ENCODE measurements around the gene RPS6KA6. TPM values are rescaled to one million over a fixed set of nuclear protein-coding genes. Genes with fewer than 3 reads are reported as not detected.

RPS6KA6 gene
- total and polyA plus RNA-seq, 7 experiments from 2014 or later = 0.07 TPM; not detected in 6

GRCh38 chrX:84216406-84216805 lies 28.4 kb upstream of the RPS6KA6 start:
- POLR2A ChIA-PET = no interaction called here
- CTCF ChIA-PET = no interaction called here
- Mint-ChIP-seq H3K4me3 (no peak overlapping the region), H3K27ac (no peak overlapping the region), H3K27me3 (no peaks in the 10 kb centered on the region), H3K36me3 (no peaks in the 10 kb centered on the region), H3K9me3 (peaks cover 0 to 4% (median 0%) of the 10 kb centered on the region in 11 donors), H3K4me1 (no peaks in the 10 kb centered on the region)
- Histone ChIP-seq H3K27me3 (ENCODE audit: control insufficient read depth in 2 of 2, insufficient read depth in 2 of 2, low read length in 2 of 2) (no peaks in the 10 kb centered on the region), H3K27ac (ENCODE audit: low read depth, low read length) (no peak overlapping the region), H3K36me3 (ENCODE audit: control insufficient read depth in 2 of 3, insufficient read depth in 3 of 3, low read length in 3 of 3) (no peaks in the 10 kb centered on the region), H3K9me3 (ENCODE audit: control insufficient read depth in 2 of 3, low read length in 3 of 3) (no peaks in the 10 kb centered on the region), H3K4me1 (ENCODE audit: control insufficient read depth in 2 of 2, insufficient read depth in 2 of 2, low read length in 2 of 2) (no peaks in the 10 kb centered on the region), H3K4me3 (ENCODE audit: low read length) (no peak overlapping the region)
- intact Hi-C loops (cut with micrococcal nuclease) = no loop called here
- DNase-seq (no peak), ATAC-seq (no peak)

DNA sequence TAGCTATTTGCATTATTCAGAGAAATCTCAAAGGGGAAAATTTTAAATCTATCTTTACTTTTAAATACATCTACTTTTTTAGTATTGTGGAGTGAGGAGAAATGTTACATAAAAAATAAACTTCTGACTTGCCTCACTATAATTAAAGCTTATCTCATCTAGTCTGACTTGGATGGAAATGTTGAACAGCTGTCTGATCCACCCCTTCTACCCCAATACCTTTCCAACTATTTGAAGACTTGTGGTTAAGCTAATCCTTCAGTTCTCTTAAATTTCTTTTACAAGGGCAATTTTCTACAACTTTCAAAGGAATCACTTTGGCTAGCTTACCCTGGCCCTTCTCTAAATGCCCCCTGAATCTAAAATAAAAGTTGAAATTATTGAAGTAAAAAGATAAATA lies 17.3 kb upstream of the RPS6KA6 start:
- POLR2A ChIA-PET = no interaction called here
- Mint-ChIP-seq H3K4me1 (no peaks in the 10 kb centered on the region), H3K27ac (no peak overlapping the region), H3K4me3 (no peak overlapping the region), H3K27me3 (no peaks in the 10 kb centered on the region), H3K9me3 (peaks cover 0 to 4% (median 0%) of the 10 kb centered on the region in 11 donors), H3K36me3 (no peaks in the 10 kb centered on the region)
- Histone ChIP-seq H3K9me3 (ENCODE audit: control insufficient read depth in 2 of 3, low read length in 3 of 3) (no peaks in the 10 kb centered on the region), H3K36me3 (ENCODE audit: control insufficient read depth in 2 of 3, insufficient read depth in 3 of 3, low read length in 3 of 3) (no peaks in the 10 kb centered on the region), H3K4me1 (ENCODE audit: control insufficient read depth in 2 of 2, insufficient read depth in 2 of 2, low read length in 2 of 2) (no peaks in the 10 kb centered on the region), H3K27me3 (ENCODE audit: control insufficient read depth in 2 of 2, insufficient read depth in 2 of 2, low read length in 2 of 2) (no peaks in the 10 kb centered on the region), H3K4me3 (ENCODE audit: low read length) (no peak overlapping the region), H3K27ac (ENCODE audit: low read depth, low read length) (no peak overlapping the region)
- DNase-seq (no peak), ATAC-seq (no peak)
- intact Hi-C loops (cut with micrococcal nuclease) = no loop called here
- CTCF ChIA-PET = no interaction called here

DNA sequence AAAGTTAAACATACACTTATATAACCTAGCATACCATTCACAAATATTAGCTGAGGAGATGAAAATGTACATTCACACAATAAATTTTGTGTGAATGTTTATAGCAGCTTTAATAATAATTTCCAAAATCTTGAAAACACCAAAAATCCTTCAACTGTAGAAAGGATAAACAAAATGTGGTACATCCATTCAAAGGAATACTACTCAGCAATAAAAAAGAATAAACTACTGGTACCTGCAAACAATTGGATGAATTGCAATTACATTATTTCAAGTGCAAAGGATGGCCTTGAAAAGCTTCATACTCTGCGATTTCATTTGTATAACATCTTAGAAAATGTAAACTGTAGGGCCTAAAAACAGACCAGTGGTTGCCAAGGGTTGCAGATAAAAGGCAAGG lies 11.7 kb upstream of the RPS6KA6 start:
- H3K36me3 Mint-ChIP-seq = no peaks in the 10 kb centered on the region
- ChIA-PET CTCF (no interaction called here), POLR2A (no interaction called here)
- H3K27me3 Mint-ChIP-seq = no peaks in the 10 kb centered on the region
- H3K27ac ChIP-seq (ENCODE audit: low read depth, low read length) = no peak overlapping the region
- no peaks in the 10 kb centered on the region for H3K9me3 ChIP-seq (ENCODE audit: control insufficient read depth in 2 of 3, low read length in 3 of 3)
- ATAC-seq (no peak), DNase-seq (no peak)
- no peak overlapping the region for H3K27ac Mint-ChIP-seq
- intact Hi-C loops (cut with micrococcal nuclease) = no loop called here
- H3K4me3 ChIP-seq (ENCODE audit: low read length) = no peak overlapping the region
- H3K9me3 Mint-ChIP-seq = peaks cover 0 to 10% (median 3%) of the 10 kb centered on the region in 11 donors
- H3K4me3 Mint-ChIP-seq = no peak overlapping the region
- H3K36me3 ChIP-seq (ENCODE audit: control insufficient read depth in 2 of 3, insufficient read depth in 3 of 3, low read length in 3 of 3) = no peaks in the 10 kb centered on the region
- no peaks in the 10 kb centered on the region for H3K4me1 ChIP-seq (ENCODE audit: control insufficient read depth in 2 of 2, insufficient read depth in 2 of 2, low read length in 2 of 2)
- H3K27me3 ChIP-seq (ENCODE audit: control insufficient read depth in 2 of 2, insufficient read depth in 2 of 2, low read length in 2 of 2) = no peaks in the 10 kb centered on the region
- no peaks in the 10 kb centered on the region for H3K4me1 Mint-ChIP-seq

- intact Hi-C loops (cut with micrococcal nuclease) = no loop called here
- H3K27me3 ChIP-seq (ENCODE audit: control insufficient read depth in 2 of 2, insufficient read depth in 2 of 2, low read length in 2 of 2) = no peaks in the 10 kb centered on the region
- H3K4me1 ChIP-seq (ENCODE audit: control insufficient read depth in 2 of 2, insufficient read depth in 2 of 2, low read length in 2 of 2) = no peaks in the 10 kb centered on the region
- no peaks in the 10 kb centered on the region for H3K27me3 Mint-ChIP-seq
- H3K4me3 ChIP-seq (ENCODE audit: low read length) = no peak overlapping the region
- H3K9me3 Mint-ChIP-seq = peaks cover 0 to 10% (median 3%) of the 10 kb centered on the region in 11 donors
- H3K36me3 Mint-ChIP-seq = no peaks in the 10 kb centered on the region
- no peaks in the 10 kb centered on the region for H3K9me3 ChIP-seq (ENCODE audit: control insufficient read depth in 2 of 3, low read length in 3 of 3)
- no peak overlapping the region for H3K27ac ChIP-seq (ENCODE audit: low read depth, low read length)
- H3K4me1 Mint-ChIP-seq = no peaks in the 10 kb centered on the region
- no peak overlapping the region for H3K4me3 Mint-ChIP-seq
- H3K27ac Mint-ChIP-seq = no peak overlapping the region
- H3K36me3 ChIP-seq (ENCODE audit: control insufficient read depth in 2 of 3, insufficient read depth in 3 of 3, low read length in 3 of 3) = no peaks in the 10 kb centered on the region
- ChIA-PET POLR2A (no interaction called here), CTCF (no interaction called here)
- no peak for ATAC-seq
- no peak for DNase-seq
Observed at GRCh38 chrX:84197550-84197949, 9.6 kb upstream of the RPS6KA6 start.

GRCh38 chrX:84192006-84192405 lies 4.0 kb upstream of the RPS6KA6 start:
- POLR2A ChIA-PET = no interaction called here
- CTCF ChIA-PET = no interaction called here
- no peaks in the 10 kb centered on the region for H3K36me3 ChIP-seq (ENCODE audit: control insufficient read depth in 2 of 3, insufficient read depth in 3 of 3, low read length in 3 of 3)
- H3K27me3 Mint-ChIP-seq = peaks cover 2 to 9% (median 8%) of the 10 kb centered on the region in 5 donors
- peaks cover 0 to 4% (median 0%) of the 10 kb centered on the region in 5 donors for H3K36me3 Mint-ChIP-seq
- no peak overlapping the region for H3K27ac Mint-ChIP-seq
- H3K4me1 Mint-ChIP-seq = peaks cover 0 to 7% (median 2%) of the 10 kb centered on the region in 7 donors
- no peak overlapping the region for H3K4me3 Mint-ChIP-seq
- no peaks in the 10 kb centered on the region for H3K4me1 ChIP-seq (ENCODE audit: control insufficient read depth in 2 of 2, insufficient read depth in 2 of 2, low read length in 2 of 2)
- intact Hi-C loops (cut with micrococcal nuclease) = no loop called here
- H3K27ac ChIP-seq (ENCODE audit: low read depth, low read length) = no peak overlapping the region
- peaks cover 0 to 13% (median 4%) of the 10 kb centered on the region in 11 donors for H3K9me3 Mint-ChIP-seq
- DNase-seq (no peak), ATAC-seq (no peak)
- H3K27me3 ChIP-seq (ENCODE audit: control insufficient read depth in 2 of 2, insufficient read depth in 2 of 2, low read length in 2 of 2) = no peaks in the 10 kb centered on the region
- H3K4me3 ChIP-seq (ENCODE audit: low read length) = no peak overlapping the region
- no peaks in the 10 kb centered on the region for H3K9me3 ChIP-seq (ENCODE audit: control insufficient read depth in 2 of 3, low read length in 3 of 3)

- peaks cover 0 to 11% (median 5%) of the 10 kb centered on the region in 7 donors for H3K4me1 Mint-ChIP-seq
Observed at GRCh38 chrX:84189125-84189524, 1.1 kb upstream of the RPS6KA6 start.

DNA sequence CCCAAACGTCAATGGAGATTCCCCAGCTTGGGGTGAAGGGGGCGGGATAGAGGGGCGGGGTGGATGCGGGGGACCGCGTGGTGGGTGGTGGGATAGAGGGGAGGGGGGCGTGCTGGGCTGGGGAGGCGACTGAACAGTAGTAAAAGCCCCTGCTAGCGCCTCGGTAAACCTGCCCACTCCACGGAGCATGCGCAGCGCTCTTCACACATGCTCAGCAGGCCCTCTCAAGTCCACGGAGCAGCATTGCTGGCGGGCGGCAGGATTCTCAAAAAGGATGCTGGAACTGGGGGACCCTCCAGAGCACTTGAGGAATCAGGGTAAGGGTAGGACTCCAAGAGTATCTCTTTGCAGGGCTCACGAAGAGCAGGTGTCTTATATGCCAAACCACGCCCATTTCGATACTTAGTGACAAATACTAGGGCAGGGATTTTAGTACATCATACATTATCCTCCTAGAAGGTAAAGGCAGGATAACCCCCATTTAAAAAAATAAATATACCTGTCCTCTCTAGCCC lies 378 bp upstream of the RPS6KA6 start:
- peaks cover 0 to 4% (median 0%) of the 10 kb centered on the region in 5 donors for H3K36me3 Mint-ChIP-seq
- ATAC-seq (peak; percentile 22), DNase-seq (no peak)
- H3K27me3 Mint-ChIP-seq = peaks cover 12 to 26% (median 23%) of the 10 kb centered on the region in 5 donors
- H3K27ac Mint-ChIP-seq = peak overlapping the region in 1 of 9 donors; percentile 32
- peaks cover 0 to 14% (median 4%) of the 10 kb centered on the region in 11 donors for H3K9me3 Mint-ChIP-seq
- H3K4me3 Mint-ChIP-seq = peak overlapping the region in 7 of 10 donors; percentile 20 to 67 (median 33)
- Histone ChIP-seq H3K4me3 (ENCODE audit: low read length) (no peak overlapping the region), H3K9me3 (ENCODE audit: control insufficient read depth in 2 of 3, low read length in 3 of 3) (no peaks in the 10 kb centered on the region), H3K36me3 (ENCODE audit: control insufficient read depth in 2 of 3, insufficient read depth in 3 of 3, low read length in 3 of 3) (no peaks in the 10 kb centered on the region), H3K27me3 (ENCODE audit: control insufficient read depth in 2 of 2, insufficient read depth in 2 of 2, low read length in 2 of 2) (no peaks in the 10 kb centered on the region), H3K27ac (ENCODE audit: low read depth, low read length) (no peak overlapping the region), H3K4me1 (ENCODE audit: control insufficient read depth in 2 of 2, insufficient read depth in 2 of 2, low read length in 2 of 2) (no peaks in the 10 kb centered on the region)
- ChIA-PET CTCF (no interaction called here), POLR2A (no interaction called here)
- intact Hi-C loops (cut with micrococcal nuclease) = no loop called here
- peaks cover 0 to 11% (median 5%) of the 10 kb centered on the region in 7 donors for H3K4me1 Mint-ChIP-seq

More at GRCh38 chrX:84189125-84189524, 1.1 kb upstream of the RPS6KA6 start:
- Histone ChIP-seq H3K4me1 (ENCODE audit: control insufficient read depth in 2 of 2, insufficient read depth in 2 of 2, low read length in 2 of 2) (no peaks in the 10 kb centered on the region), H3K4me3 (ENCODE audit: low read length) (no peak overlapping the region), H3K9me3 (ENCODE audit: control insufficient read depth in 2 of 3, low read length in 3 of 3) (no peaks in the 10 kb centered on the region), H3K27me3 (ENCODE audit: control insufficient read depth in 2 of 2, insufficient read depth in 2 of 2, low read length in 2 of 2) (no peaks in the 10 kb centered on the region), H3K36me3 (ENCODE audit: control insufficient read depth in 2 of 3, insufficient read depth in 3 of 3, low read length in 3 of 3) (no peaks in the 10 kb centered on the region), H3K27ac (ENCODE audit: low read depth, low read length) (no peak overlapping the region)
- ATAC-seq (no peak), DNase-seq (no peak)
- POLR2A ChIA-PET = no interaction called here
- Mint-ChIP-seq H3K9me3 (peaks cover 0 to 12% (median 4%) of the 10 kb centered on the region in 11 donors), H3K36me3 (peaks cover 0 to 4% (median 0%) of the 10 kb centered on the region in 5 donors), H3K27me3 (peaks cover 12 to 25% (median 16%) of the 10 kb centered on the region in 5 donors), H3K27ac (no peak overlapping the region), H3K4me3 (peak overlapping the region in 3 of 10 donors; percentile 8 to 21 (median 16))
- intact Hi-C loops (cut with micrococcal nuclease) = no loop called here
- CTCF ChIA-PET = no interaction called here
